ENCODE measurements around the gene SH3BGRL2. TPM values are rescaled to one million over a fixed set of nuclear protein-coding genes. Genes with fewer than 3 reads are reported as not detected.

The SH3BGRL2 gene
- total and polyA plus RNA-seq, 2 of the 4 experiments (the other 2 are of a cell fraction) = 2.4 to 5.6 TPM

- Histone ChIP-seq H2BK5ac (ENCODE audit: low read depth, low read length, poor library complexity, severe bottlenecking) (no peak overlapping the region), H3K9ac (ENCODE audit: low read depth, low read length) (no peak overlapping the region), H2AK5ac (ENCODE audit: low read depth, low read length) (peak overlapping the region; percentile 9; the same call in 1 of the 2 replicates), H2AFZ (replicated peaks; ENCODE audit: low read length, poor library complexity) (no peak overlapping the region), H3K4me3 (ENCODE audit: insufficient read depth, low read depth, low read length) (no peak overlapping the region), H3K79me1 (ENCODE audit: low read depth in 1 of 2, low read length in 2 of 2) (no peaks in the 10 kb centered on the region), H3K18ac (ENCODE audit: low read depth, low read length) (no peak overlapping the region), H2BK15ac (ENCODE audit: low read depth, low read length) (no peak overlapping the region), H3K23ac (ENCODE audit: low read depth, low read length) (no peak overlapping the region), H3K36me3 (ENCODE audit: control insufficient read depth, insufficient read depth, low read length) (no peaks in the 10 kb centered on the region), H3K4me2 (ENCODE audit: low read depth, low read length) (no peak overlapping the region), H2BK120ac (ENCODE audit: low read depth, low read length) (no peak overlapping the region), H4K8ac (ENCODE audit: low read depth in 2 of 2, low read length in 2 of 2) (no peak overlapping the region), H3K4ac (ENCODE audit: low read depth, low read length) (no peak overlapping the region), H4K91ac (ENCODE audit: insufficient read depth, low read depth, low read length) (no peak overlapping the region), H3K56ac (ENCODE audit: extremely low read depth, insufficient read depth, low read length) (no peak overlapping the region), H3K4me1 (ENCODE audit: control insufficient read depth, insufficient read depth, low read length) (peaks cover 3% of the 10 kb centered on the region), H2AK9ac (replicated peaks; ENCODE audit: low read depth, low read length, poor library complexity) (no peak overlapping the region), H3K27me3 (ENCODE audit: control insufficient read depth, insufficient read depth, low read length) (no peaks in the 10 kb centered on the region), H4K20me1 (ENCODE audit: insufficient read depth, low read length) (no peaks in the 10 kb centered on the region), H3K9me1 (ENCODE audit: insufficient read depth, low read length) (peaks cover 4% of the 10 kb centered on the region; the same call in 1 of the 2 replicates), H4K5ac (ENCODE audit: low read depth, low read length) (no peak overlapping the region), H3K9me3 (ENCODE audit: control insufficient read depth, insufficient read depth, low read length) (no peaks in the 10 kb centered on the region), H2BK20ac (ENCODE audit: low read depth, low read length) (no peak overlapping the region), H3K14ac (replicated peaks; ENCODE audit: low read depth, low read length) (no peak overlapping the region), H3K27ac (ENCODE audit: insufficient read depth, low read length) (no peak overlapping the region)
- WGBS, 2 experiments (ENCODE audit: extremely low coverage in 2 of 2, insufficient read length in 1 of 2) = no CpG with 5 or more reads among the region's 5 CpGs
- ChIA-PET POLR2A (ENCODE audit: unreplicated experiment) (no interaction called here), CTCF (no interaction called here)
- ATAC-seq (ENCODE audit: low read depth) (no peak), DNase-seq (no peak)
- in situ Hi-C loops (cut with MboI; ENCODE audit: low sequenced_read_pairs) (no loop called here), dilution Hi-C loops (cut with HindIII; ENCODE audit: low sequenced_read_pairs, unreplicated experiment) (no loop called here), intact Hi-C loops (cut with micrococcal nuclease) (no loop called here)
- TF ChIP-seq SMC3 (IDR thresholded peaks at IDR 0.05; ENCODE audit: low read depth, low read length) (no peak), RAD21 (IDR thresholded peaks at IDR 0.05; ENCODE audit: low read length) (no peak)
- TF ChIP-seq, protein P1, sequence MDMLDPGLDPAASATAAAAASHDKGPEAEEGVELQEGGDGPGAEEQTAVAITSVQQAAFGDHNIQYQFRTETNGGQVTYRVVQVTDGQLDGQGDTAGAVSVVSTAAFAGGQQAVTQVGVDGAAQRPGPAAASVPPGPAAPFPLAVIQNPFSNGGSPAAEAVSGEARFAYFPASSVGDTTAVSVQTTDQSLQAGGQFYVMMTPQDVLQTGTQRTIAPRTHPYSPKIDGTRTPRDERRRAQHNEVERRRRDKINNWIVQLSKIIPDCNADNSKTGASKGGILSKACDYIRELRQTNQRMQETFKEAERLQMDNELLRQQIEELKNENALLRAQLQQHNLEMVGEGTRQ (IDR thresholded peaks at IDR 0.05; ENCODE audit: low read depth, low read length) = no peak
- BruUV-seq (replicated peaks) = no TSS peak
Observed at GRCh38 chr6:79599725-79600259, 31.3 kb upstream of the SH3BGRL2 start.

All from IMR-90 (cell line).